Measurements from ENCODE around the gene GAB2.
"Not testable (repeated sequence)": the region's sequence is repeated elsewhere in the genome, so short reads cannot be mapped to it uniquely, and the experiment has no call there.

DNA sequence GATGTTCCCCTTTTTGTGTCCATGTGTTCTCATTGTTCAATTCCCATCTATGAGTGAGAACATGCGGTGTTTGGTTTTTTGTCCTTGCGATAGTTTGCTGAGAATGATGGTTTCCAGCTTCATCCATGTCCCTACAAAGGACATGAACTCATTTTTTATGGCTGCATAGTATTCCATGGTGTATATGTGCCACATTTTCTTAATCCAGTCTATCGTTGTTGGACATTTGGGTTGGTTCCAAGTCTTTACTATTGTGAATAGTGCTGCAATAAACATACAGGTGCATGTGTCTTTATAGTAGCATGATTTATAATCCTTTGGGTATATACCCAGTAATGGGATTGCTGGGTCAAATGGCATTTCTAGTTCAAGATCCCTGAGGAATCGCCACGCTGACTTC, 123.5 kb downstream of the GAB2 start:
- TF ChIP-seq POLR2AphosphoS5 (IDR thresholded peaks at IDR 0.05; ENCODE audit: low read depth, low read length); POLR2A (IDR thresholded peaks at IDR 0.05; ENCODE audit: low read depth, low read length); PAX5 (IDR thresholded peaks at IDR 0.05; ENCODE audit: insufficient read depth, low read length, severe bottlenecking); SPI1 (IDR thresholded peaks at IDR 0.05; ENCODE audit: low read depth, low read length): not testable (repeated sequence)
